ENCODE measurements around the gene ZNF862. TPM values are rescaled to one million over a fixed set of nuclear protein-coding genes. Genes with fewer than 3 reads are reported as not detected.
A peak's percentile ranks its signal among the peaks of the same experiment; 100 is the strongest.

ZNF862 gene
- total RNA-seq (2021) = 3.6 to 6.3 TPM (median 5.8 TPM) in 3 replicates
- percentile 57 among the genes with signal in this experiment for Bru-seq, nascent RNA
- long read RNA-seq, experiment 1, partial matches to known transcripts = 4 of 9 reads
- long read RNA-seq, experiment 1, other reads (novel, unspliced or antisense) = 4 of 9 reads
- long read RNA-seq, experiment 2, partial matches to known transcripts = 5 of 6 reads
- long read RNA-seq, experiment 2, other reads (novel, unspliced or antisense) = 1 of 6 reads
- long read RNA-seq, experiment 3 = 0 reads

DNA sequence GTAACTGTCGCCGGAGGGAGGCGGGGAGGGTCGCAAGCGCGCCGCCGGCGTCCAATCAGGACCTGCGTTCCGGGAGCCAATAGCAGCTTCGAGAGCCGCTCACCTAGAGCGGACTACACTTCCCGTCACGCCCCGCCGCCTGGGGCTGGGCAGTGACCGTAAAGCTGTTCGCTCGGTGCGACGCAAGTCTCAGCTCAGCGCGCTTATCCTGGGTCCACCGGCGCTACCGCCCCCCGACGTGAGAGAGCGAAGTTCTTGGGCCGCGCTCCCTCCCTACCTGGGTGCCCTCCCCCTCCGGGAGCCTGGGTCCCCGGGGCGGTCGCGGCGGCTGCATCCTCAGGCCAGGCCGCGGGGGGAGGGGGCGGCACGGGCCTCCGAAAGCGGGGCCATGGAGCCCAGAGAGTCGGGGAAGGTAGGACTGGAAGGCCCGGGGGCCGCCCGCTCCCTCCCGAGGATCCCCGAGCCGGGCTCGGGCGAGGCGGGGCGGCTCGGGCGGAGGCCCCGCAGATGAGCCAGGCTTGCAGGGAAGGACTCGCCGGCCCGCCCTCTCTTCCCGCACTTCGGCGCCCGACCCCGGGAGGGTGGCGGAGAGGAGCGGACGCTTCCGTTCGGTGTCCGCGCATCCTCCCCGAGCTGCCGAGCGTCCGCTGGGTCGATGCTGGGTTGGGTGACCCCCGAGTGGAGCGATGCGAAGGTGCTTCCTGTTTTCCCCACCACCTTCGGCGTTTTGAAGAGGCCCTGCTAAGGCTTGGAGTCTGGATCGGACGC, at the start of gene ZNF862:
Gene ZNF862 (plus strand): TSS at position 152 of the 768 bp plus-strand sequence. CDS start 237 bp downstream, at position 389.
- POLR2A ChIA-PET = interaction anchor here (0.6 to 1.7 kb wide), 4 partner anchors 16 to 899 kb away, joined by 4 to 7 read pairs (median 5); partner anchors contain the start of gene GIMAP5
- no peaks in the 10 kb centered on the region for H3K9me3 Mint-ChIP-seq
- 0 out of 2 replicates have a peak, but pooled peaks have one; percentile 58 for TF ChIP-seq KAT7 (CRISPR knock-in tag; IDR thresholded peaks at IDR 0.05; ENCODE audit: borderline replicate concordance)
- TF ChIP-seq TEAD4 (CRISPR knock-in tag; IDR thresholded peaks at IDR 0.05) = no peak
- no peak for TF ChIP-seq ZNF317 (CRISPR knock-in tag; IDR thresholded peaks at IDR 0.05; ENCODE audit: borderline replicate concordance, low read depth)
- TF ChIP-seq, protein P1, sequence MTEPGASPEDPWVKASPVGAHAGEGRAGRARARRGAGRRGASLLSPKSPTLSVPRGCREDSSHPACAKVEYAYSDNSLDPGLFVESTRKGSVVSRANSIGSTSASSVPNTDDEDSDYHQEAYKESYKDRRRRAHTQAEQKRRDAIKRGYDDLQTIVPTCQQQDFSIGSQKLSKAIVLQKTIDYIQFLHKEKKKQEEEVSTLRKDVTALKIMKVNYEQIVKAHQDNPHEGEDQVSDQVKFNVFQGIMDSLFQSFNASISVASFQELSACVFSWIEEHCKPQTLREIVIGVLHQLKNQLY (CRISPR knock-in tag; IDR thresholded peaks at IDR 0.05) = no peak
- TF ChIP-seq SMAD3 (CRISPR knock-in tag; IDR thresholded peaks at IDR 0.05; ENCODE audit: borderline replicate concordance) = no peak
- no peak for TF ChIP-seq ARID4B (CRISPR knock-in tag; IDR thresholded peaks at IDR 0.05; ENCODE audit: borderline replicate concordance)
- TF ChIP-seq ZNF423 (CRISPR knock-in tag; IDR thresholded peaks at IDR 0.05) = peak; percentile 89
- TF ChIP-seq HMGA2 (CRISPR knock-in tag; IDR thresholded peaks at IDR 0.05) = no peak
- peak; percentile 73; the same call in 1 of the 2 replicates for TF ChIP-seq ZBTB43 (CRISPR knock-in tag; IDR thresholded peaks at IDR 0.05)
- no peak for TF ChIP-seq ZNF512 (CRISPR knock-in tag; IDR thresholded peaks at IDR 0.05; ENCODE audit: borderline replicate concordance)
- TF ChIP-seq FOXK1 (CRISPR knock-in tag; IDR thresholded peaks at IDR 0.05) = peak; percentile 60; the same call in 1 of the 2 replicates
- TF ChIP-seq NR2C2 (CRISPR knock-in tag; IDR thresholded peaks at IDR 0.05) = no peak
- no peak for TF ChIP-seq MXD4 (CRISPR knock-in tag; IDR thresholded peaks at IDR 0.05; ENCODE audit: borderline replicate concordance)
- TF ChIP-seq, protein P2, sequence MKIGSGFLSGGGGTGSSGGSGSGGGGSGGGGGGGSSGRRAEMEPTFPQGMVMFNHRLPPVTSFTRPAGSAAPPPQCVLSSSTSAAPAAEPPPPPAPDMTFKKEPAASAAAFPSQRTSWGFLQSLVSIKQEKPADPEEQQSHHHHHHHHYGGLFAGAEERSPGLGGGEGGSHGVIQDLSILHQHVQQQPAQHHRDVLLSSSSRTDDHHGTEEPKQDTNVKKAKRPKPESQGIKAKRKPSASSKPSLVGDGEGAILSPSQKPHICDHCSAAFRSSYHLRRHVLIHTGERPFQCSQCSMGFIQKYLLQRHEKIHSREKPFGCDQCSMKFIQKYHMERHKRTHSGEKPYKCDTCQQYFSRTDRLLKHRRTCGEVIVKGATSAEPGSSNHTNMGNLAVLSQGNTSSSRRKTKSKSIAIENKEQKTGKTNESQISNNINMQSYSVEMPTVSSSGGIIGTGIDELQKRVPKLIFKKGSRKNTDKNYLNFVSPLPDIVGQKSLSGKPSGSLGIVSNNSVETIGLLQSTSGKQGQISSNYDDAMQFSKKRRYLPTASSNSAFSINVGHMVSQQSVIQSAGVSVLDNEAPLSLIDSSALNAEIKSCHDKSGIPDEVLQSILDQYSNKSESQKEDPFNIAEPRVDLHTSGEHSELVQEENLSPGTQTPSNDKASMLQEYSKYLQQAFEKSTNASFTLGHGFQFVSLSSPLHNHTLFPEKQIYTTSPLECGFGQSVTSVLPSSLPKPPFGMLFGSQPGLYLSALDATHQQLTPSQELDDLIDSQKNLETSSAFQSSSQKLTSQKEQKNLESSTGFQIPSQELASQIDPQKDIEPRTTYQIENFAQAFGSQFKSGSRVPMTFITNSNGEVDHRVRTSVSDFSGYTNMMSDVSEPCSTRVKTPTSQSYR (CRISPR knock-in tag; IDR thresholded peaks at IDR 0.05) = 0 out of 2 replicates have a peak, but pooled peaks have one; percentile 61
- TF ChIP-seq, protein P3, sequence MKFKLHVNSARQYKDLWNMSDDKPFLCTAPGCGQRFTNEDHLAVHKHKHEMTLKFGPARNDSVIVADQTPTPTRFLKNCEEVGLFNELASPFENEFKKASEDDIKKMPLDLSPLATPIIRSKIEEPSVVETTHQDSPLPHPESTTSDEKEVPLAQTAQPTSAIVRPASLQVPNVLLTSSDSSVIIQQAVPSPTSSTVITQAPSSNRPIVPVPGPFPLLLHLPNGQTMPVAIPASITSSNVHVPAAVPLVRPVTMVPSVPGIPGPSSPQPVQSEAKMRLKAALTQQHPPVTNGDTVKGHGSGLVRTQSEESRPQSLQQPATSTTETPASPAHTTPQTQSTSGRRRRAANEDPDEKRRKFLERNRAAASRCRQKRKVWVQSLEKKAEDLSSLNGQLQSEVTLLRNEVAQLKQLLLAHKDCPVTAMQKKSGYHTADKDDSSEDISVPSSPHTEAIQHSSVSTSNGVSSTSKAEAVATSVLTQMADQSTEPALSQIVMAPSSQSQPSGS (CRISPR knock-in tag; IDR thresholded peaks at IDR 0.05; ENCODE audit: borderline replicate concordance, low read depth) = no peak
- peak; percentile 38; the same call in 1 of the 2 replicates for TF ChIP-seq NFE2L1 (CRISPR knock-in tag; IDR thresholded peaks at IDR 0.05)
- 0 out of 2 replicates have a peak, but pooled peaks have one; percentile 41 for TF ChIP-seq CREB1 (CRISPR knock-in tag; IDR thresholded peaks at IDR 0.05)
- TF ChIP-seq PREB (CRISPR knock-in tag; IDR thresholded peaks at IDR 0.05; ENCODE audit: borderline replicate concordance) = no peak
- TF ChIP-seq ELF4 (CRISPR knock-in tag; IDR thresholded peaks at IDR 0.05; ENCODE audit: low read depth) = 0 out of 2 replicates have a peak, but pooled peaks have one; percentile 39
- peak; percentile 70; the same call in 1 of the 2 replicates for TF ChIP-seq FOXP1 (CRISPR knock-in tag; IDR thresholded peaks at IDR 0.05; ENCODE audit: borderline replicate concordance)
- TF ChIP-seq JUN (CRISPR knock-in tag; IDR thresholded peaks at IDR 0.05) = no peak

More for the DNA sequence above, at the start of gene ZNF862:
- Mint-ChIP-seq H3K27ac (peak within 1 kb of the TSS; percentile 77; the same call in 1 of the 2 replicates), H3K4me3 (peak within 1 kb of the TSS; percentile 78), H3K27me3 (ENCODE audit: low read depth) (peaks cover 27% of the 10 kb centered on the region), H3K4me1 (peaks cover 13% of the 10 kb centered on the region), H3K36me3 (no peaks in the 10 kb centered on the region)
- CTCF ChIA-PET = interaction anchor here (0.7 to 3.1 kb wide), 17 partner anchors 11 to 202 kb away, joined by 3 to 46 read pairs (median 4); no protein-coding TSS in a partner anchor
- ATAC-seq (peak; percentile 97), DNase-seq (ENCODE audit: low spot score) (peak; percentile 98)
